Measurements from ENCODE around the gene CCHCR1.
"Not testable (repeated sequence)": the region's sequence is repeated elsewhere in the genome, so short reads cannot be mapped to it uniquely, and the experiment has no call there.

The CCHCR1 gene

DNA sequence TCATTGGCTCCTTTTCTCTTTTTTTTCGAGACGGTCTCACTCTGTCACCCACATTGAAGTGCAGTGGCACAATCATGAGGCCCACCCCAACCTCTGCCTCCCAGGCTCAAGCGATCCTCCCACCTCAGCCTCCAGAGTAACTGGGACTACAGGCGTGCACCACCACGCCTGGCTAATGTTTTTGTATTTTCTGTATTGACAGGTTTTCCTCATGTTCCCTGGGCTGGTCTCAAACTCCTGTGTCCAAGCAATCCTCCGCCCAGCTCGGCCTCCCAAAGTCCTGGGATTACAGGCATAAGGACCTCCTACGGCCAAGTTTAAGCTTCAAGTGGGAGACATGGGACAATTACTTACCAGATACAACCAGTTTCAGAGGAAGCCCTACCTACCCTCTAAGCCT is 22.3 kb upstream of the CCHCR1 start:
- DNase-seq, result no peak

DNA sequence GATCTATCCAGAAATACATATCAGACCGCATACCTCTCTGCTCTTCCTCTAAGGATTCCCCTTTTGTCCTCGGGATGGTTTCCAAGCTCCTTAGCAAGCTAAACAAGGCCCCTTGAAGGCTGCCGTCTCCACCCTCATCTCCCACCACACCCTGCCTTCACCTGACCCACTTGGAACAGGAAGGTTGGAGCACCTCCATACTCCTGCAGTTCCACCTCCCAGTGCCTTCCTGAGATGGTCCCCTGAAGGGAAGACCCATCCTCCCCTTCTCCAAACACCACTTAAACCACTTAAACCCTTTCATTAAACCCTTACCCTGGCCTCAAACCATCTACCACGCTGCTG is 21.4 kb upstream of the CCHCR1 start:
- DNase-seq, result no peak

DNA sequence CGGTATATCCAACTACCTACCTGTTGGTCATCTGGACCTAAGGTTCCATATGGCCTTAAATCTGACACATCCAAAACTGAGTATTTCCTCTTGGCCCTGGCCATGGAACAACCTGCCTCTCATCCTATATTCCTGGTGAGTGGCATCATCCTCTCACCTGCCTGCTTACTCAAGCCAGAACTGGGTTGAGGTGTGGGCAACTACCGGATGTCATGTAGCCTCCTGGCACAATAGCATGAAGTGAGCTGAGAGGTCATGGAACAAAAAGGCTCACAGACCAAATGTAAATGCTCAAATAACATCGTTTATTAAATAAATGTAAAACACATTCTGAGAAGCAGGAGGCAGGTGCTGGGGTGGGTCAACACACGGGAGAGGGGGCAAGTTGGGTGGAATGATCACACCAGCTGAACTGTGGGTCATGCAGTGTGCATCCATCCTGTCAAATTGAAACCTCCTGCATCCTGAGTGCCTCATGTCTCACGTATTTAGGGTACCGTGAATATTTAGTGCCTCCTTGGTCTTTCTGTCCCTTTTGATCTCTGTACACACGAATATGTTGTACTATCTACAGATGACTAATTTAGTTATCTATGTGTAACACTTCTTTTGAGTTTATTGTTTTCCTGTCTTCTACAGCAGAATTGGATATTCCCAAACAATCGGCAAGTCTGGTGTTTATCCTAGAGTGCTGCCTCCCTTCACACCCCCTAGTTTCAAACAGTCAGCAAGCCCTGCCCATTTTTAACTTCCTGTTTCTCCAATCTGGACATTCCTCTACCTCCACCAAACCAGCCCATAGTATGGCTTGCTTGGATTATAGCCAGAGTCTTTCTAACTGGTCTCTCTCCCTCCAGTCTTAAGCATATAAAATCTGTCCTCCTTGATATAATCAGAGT is 20.8 kb upstream of the CCHCR1 start:
- no peak for DNase-seq

DNA sequence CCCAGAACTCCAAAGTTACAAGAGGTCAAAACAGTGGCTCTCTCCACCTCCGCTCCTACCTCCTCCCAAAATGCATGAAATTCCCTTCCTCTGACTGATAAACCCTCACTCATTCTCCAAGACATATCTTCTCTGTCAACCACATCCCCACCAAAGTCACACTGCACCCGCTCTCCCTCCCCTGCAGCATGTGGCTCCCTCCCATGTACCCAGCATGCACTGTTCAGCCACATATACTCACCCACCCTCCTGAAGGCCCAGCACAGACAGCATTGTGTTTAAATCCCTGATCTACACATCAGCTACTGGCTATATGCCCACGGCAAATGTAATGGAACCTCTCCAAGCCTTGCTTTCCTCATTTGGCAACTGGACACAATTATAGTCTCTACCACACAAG is 18.4 kb upstream of the CCHCR1 start:
- no peak for DNase-seq

DNA sequence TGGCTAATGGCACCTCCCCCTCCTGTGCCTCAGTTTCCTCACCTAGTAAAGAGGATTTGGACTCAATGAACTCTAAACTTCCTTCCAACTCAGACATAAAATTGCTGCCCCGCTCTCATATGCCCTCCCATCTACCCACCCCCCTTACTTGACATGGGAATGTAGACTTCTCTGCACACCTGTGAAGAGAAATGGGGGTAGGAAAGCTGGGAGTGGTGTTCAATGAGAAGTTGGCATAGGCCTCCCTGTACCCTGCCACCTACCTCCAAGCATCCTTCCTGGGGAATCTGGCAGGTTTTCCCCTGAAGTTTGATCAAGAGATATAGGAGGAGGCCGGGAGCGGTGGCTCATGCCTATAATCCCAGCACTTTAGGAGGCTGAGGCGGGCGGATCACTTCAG is 16.8 kb upstream of the CCHCR1 start:
- DNase-seq, result no peak

DNA sequence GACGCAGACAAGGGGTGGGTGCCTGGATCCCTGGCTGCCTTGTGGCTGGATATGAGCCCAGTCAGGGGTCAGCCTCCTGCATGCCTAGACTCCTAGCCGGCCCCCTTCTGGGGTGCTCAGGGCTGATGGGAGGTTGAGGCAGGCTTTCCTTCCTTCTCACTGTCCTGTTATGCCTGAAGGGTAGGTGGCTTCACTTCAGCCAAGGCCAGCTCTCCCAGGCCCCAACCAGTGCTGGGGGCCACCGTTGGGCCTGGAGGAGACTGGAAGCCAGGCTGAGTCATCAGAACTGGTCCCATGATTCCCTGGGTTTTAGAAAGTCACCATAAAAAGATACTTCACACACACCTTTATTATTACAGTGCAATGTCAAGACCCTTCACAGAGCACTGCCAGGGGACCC is 15.8 kb upstream of the CCHCR1 start:
- DNase-seq, result no peak

DNA sequence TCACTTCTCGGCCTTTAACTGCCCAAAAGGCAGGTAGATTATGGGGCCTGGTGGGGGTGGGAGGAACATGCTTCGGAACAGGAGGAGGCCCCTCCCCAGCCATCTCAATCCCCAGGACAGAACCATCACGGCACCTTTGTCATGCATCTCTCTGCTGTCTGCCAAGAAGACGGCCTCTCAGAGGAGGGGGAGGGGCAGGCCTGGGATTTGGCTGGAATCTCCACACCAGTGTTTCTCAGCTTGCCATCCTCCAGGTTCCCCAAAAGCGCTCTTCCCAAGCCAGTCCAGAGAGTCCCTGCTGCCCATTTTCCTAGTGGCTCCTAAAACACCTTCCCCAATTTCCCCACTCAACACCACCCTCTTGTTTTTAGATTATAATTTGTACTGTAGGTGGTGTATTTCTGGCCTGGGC is 15.4 kb upstream of the CCHCR1 start:
- DNase-seq, result no peak

DNA sequence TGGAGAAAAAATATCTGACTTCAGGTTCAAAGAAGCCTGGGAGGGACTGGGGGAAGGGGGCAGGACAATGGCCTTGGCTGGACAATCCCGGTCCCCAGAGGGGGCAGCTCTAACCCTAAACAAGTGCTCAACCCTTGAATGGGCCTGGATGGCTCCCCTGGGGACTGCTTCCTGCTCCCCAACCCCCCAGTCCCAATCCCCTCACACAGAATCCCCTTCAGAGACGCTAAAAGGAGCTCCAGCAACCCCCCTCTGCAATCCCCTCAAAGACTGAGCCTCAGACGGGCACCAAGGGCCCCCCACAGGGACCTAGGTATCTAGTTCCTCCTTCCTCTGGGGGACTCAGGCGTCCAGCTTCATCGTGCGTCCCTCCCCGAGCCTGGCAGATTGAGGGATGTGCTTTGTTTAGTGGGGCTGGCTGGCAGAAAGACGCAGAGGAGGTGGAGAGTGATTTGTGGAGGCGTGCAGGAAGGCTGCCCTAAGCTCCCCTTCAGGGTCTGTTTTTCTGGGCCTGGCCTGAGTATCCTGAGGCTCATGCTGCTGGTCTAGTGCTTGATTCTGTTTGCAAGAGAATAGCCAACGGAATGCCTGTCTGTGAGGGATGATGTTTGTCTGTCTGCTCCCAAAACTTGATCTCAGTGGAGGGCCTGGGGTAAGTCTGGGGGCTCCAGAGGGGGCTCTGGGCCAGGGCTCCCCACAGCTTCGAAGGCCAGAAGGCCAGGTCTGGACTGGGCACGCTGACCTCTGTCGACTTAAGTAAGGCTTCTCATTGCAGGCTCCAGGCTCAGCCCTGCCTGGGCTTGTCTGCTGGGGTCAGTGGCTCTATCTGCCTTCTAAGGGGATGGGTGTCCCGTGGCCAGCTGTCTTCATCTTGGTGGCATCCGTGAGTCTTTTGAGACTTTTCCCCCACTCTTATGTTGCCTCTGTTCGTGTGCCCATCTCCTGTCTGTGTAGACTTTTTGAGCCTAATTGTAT is 14.6 kb upstream of the CCHCR1 start:
- DNase-seq, result no peak

DNA sequence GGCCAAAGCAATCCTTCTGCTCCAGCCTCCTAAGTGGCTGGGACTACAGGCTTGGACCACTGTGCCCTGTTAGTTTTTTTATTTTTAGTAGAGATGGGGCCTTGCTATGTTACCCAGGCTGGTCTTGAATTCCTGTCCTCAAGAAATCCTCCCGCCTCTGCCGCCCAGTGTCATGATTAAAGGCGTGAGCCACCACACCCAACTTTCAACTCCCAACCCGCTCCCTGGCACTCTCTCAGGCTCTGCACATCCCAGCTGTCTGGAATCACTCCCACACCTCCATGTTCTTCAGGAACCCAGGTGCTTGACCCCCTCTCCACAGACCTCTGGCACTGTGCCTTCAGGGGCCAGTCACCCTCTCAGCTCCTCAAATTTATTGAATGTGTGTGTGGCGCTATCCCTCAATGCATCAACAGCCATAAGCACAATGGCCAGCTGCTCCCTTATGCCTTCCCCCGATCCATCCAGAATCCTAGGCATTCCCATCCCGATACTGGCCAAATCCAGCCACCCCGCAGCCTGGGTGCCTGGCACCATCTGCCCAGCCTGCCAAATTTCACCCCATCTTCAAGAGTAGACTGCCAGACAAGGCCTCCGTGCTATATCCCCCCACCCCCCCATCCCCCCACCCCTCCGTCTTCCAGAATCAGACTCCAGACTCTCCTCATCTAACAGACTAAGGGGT is 13.5 kb upstream of the CCHCR1 start:
- no peak for DNase-seq

DNA sequence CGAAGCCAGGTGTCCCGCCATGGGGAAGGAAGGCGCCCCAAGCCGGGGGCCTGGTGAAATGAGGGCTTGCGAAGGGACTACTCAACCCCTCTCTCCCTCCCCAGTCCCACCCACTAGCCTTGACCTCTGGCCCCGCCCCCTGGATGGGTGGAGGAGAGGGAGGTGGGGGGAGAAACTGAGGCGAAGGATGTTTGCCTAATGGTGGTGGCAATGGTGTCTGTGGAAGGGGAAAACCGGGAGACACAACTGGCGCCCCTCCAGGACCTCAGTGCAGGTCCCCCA is 12.9 kb upstream of the CCHCR1 start, which contains the start of gene POU5F1:
TSS of gene POU5F1 (minus strand) at position 83 of the 282 bp plus-strand sequence. CDS start at position 21, 62 bp downstream.
- DNase-seq, result no peak

DNA sequence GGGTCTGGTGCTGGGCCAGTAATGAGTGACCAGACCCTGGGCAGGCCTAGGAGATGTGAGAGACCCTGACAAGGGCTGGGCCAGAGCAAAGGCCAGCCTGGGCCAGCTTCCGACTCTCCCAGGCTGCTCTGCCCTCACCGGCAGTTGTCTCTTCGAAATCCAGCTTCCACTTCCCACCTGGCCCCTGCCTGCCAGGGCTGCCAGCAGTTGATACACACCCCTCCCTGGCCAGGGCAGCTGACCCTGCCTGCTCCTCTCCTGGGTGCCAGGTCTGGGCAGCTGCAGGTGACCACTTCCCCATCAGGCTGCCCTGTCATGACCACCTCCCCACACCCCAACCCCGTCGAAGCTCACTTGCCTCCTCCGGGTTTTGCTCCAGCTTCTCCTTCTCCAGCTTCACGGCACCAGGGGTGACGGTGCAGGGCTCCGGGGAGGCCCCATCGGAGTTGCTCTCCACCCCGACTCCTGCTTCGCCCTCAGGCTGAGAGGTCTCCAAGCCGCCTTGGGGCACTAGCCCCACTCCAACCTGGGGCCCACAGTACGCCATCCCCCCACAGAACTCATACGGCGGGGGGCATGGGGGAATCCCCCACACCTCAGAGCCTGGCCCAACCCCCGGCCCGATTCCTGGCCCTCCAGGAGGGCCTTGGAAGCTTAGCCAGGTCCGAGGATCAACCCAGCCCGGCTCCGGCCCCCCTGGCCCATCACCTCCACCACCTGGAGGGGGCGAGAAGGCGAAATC is 12.4 kb upstream of the CCHCR1 start:
- not testable (repeated sequence) for DNase-seq

DNA sequence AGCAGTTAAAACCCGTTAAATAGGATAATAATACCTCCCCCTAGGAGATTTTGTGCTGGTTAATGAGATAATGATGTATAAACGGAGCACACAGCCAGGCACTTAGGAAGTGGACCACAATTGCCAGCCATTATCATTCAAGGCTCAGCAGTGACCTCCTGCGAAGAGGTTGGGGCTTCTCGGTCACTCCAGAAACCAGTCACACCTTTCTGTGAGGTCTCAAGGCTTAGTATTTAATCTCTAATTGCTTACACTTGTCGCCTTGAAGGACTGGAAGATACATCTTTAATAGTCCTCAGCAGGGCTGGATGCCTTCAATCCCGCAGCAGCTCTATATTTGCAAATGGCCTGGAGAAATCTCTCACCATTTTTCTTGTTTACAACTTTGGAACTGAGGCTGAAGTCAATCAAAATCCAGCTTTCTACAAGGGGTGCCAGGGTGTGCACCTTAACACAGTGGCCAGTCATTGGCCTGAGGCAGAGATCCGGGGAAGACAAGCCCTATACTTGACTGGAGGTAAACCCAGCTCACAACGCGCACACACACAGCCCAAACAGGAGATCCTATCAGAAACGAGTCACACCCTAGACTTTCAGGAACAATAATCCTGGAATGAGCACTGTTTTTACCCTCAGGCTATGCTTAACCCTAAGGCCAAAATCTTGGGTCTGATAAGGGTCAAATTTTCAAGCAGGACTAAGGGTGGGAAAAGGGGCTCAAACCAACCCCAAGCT is 11.7 kb upstream of the CCHCR1 start:
- no peak for DNase-seq

DNA sequence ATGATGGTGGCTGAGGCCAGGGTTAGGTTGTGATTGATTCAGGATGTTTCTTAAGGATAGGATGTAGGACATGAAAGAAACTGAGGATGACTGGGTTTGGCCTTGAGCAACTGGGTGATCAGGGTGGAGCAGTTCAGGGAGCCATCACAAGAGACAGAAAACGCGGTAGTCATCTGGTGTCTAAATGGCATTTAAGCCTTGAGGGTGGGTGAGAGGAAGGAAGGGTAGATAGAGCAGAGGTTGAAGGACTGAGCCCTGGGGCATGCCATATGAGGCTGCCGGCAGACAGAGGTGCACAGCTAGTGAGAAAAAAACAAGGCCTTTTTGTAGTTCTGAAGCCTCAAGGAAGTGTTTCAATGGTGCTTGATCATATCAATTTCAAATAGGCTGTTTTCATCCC is 11.0 kb upstream of the CCHCR1 start:
- no peak for DNase-seq

DNA sequence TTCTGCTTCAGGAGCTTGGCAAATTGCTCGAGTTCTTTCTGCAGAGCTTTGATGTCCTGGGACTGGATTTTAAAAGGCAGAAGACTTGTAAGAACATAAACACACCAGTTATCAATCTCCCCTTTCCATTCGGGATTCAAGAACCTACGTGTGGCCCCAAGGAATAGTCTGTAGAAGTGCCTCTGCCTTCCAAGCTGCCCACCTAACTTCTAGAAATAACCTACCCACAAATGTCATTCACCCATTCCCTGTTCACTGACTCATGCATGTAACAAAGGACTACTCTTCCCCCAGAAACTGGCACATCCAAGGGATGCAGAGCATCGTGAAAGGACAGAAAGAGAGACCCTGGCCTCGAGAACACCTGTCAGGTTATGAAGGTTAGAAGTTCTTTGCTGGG is 8.4 kb upstream of the CCHCR1 start:
- DNase-seq, result no peak

DNA sequence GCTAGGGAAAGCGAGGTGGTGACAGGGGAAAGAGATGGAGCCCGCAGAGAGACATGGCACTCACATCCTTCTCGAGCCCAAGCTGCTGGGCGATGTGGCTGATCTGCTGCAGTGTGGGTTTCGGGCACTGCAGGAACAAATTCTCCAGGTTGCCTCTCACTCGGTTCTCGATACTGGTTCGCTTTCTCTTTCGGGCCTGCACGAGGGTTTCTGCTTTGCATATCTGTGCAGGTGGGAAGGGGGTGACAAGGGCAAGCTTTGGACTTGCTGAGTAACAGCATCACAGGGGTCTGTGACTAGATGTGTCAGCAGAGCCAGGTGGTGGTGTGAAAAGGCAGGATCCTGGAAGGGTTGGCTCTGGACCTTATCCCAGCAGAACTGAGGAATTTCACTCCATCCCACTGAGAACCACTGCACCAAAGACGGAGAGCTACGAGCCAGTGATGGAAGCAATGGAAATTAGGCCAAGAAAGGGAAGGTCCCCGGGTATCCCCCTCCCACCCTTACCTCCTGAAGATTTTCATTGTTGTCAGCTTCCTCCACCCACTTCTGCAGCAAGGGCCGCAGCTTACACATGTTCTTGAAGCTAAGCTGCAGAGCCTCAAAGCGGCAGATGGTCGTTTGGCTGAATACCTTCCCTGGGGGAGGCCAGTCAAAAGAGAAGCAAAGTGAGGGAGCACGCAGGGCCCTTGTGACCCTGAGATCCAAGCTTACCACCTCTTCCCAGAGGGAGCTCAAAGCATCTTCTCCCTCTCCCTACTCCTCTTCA is 7.6 kb upstream of the CCHCR1 start:
- DNase-seq, result not testable (repeated sequence)

DNA sequence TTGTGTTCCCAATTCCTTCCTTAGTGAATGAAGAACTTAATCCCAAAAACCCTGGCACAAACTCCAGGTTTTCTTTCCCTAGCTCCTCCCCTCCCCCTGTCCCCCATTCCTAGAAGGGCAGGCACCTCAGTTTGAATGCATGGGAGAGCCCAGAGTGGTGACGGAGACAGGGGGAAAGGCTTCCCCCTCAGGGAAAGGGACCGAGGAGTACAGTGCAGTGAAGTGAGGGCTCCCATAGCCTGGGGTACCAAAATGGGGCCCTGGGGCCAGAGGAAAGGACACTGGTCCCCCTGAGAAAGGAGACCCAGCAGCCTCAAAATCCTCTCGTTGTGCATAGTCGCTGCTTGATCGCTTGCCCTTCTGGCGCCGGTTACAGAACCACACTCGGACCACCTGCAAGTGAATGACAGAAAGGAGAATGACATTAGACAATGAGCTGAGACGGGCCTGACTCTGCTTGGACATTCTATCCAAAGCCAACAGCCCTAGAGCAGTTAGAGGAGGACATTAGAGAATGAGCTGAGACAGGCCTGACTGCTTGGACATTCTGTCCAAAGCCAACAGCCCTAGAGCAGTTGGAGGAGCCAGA is 7.0 kb upstream of the CCHCR1 start:
- DNase-seq, result not testable (repeated sequence)

DNA sequence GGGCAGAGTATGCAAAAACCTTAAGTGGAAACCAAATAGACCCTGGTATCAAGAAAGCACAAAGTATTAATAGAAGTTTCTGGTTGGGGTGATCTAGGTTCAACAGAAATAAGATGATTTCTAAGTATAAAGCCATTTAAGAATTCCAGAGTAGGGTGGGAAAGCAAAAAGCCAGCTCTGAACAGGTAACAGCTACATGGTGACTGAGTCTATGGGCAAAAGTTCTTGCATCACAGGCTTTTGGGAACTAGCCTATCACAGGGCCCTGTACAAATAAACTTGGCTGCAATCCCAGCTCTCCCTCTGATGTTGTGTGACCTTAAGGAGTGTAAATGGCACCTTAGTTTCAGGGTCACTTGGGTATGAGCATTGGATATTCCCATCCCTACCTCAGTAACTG is 6.3 kb upstream of the CCHCR1 start:
- no peak for DNase-seq

DNA sequence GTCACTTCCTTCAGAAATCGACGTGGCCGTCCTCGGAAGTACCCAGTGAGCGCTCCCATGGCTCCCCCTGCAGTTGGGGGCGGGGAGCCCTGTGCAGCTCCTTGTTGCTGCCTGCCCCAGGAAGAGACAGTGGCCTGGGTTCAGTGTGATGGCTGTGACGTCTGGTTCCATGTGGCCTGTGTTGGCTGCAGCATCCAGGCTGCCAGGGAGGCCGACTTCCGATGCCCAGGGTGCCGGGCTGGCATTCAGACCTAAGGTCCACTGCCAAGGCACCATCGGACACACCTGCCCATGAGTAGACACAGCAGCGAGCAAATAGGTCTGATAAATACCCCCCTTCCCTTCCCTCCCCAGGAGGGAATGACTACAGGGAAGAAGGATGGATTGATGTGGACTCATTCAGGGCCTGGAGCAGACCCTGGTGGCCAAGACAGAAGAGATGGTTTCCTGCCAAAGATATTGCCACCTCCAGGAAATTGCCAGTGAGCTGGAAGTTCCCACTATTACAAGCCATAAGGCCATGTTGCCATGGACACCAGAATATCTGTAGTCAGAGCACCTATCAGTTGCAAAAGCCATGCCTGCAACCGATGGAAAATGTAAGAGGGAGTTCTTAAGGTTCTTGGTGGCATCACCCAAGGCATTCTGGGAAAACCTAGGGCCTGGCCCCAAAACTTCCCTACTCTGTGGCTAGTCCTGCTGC is 5.0 kb upstream of the CCHCR1 start:
- no peak for DNase-seq

DNA sequence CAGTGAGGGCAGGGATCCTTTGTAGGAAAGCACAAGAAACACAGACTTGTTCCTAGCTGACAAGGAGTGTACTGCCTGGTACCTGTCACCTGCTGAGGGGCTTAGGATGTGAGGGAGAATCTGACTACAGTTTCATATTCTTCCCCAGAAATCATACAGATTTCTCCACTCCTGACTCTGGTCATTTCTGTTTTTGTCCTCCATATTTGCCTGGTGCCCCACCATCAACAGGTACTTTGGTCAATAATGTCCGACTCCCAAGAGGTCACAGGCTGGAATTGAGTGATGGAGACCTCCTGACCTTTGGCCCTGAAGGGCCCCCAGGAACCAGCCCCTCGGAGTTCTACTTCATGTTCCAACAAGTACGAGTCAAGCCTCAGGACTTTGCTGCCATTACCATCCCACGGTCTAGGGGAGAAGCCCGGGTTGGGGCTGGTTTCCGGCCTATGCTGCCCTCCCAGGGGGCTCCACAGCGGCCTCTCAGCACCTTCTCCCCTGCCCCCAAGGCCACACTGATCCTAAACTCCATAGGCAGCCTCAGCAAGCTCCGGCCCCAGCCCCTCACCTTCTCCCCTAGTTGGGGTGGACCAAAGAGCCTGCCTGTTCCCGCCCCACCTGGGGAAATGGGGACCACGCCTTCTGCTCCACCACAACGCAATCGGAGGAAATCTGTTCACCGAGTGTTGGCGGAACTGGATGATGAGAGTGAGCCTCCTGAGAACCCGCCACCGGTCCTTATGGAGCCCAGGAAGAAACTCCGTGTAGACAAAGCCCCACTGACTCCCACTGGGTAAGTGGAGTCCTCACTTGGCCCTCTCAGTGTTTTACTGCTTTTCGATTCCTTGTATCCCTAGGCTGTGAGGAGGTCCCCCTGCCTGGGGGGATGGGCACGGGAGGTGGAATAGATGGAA is 3.9 kb upstream of the CCHCR1 start:
- DNase-seq, result no peak

Measured in NCI-H2081 (cell line).